Liver (tissue), 3 donors: ENCODE measurements around the gene PASK.

Source experiments
- CTCF ChIP-seq: fragments of 150-350 bp; IDR thresholded peaks from 2 replicates; pipeline ENCODE4 v1.5.1; 2017; ENCODE audit warnings: improper control_type of control experiment, low read depth, low read length; ENCODE audit not compliant: missing input control
- GABPA ChIP-seq, 2 donors: IDR thresholded peaks in 1 of 2; conservative IDR thresholded peaks in 1 of 2; 2 replicates each; pipeline ENCODE4 v1.6.1; 2016; ENCODE audit warnings: antibody characterized with exemption in 2 of 2, mild to moderate bottlenecking in 1 of 2, moderate library complexity in 1 of 2
- JUND ChIP-seq, 2 donors: IDR thresholded peaks; 2 replicates each; pipeline ENCODE4 v1.6.1; 2016; ENCODE audit warnings: antibody characterized with exemption in 2 of 2
- REST ChIP-seq: IDR thresholded peaks from 2 replicates; pipeline ENCODE4 v1.6.1; 2016; ENCODE audit warnings: antibody characterized with exemption, mild to moderate bottlenecking
- TAF1 ChIP-seq: conservative IDR thresholded peaks from 2 replicates; pipeline ENCODE4 v1.6.1; 2016; ENCODE audit warnings: antibody characterized with exemption, mild to moderate bottlenecking
- donor health status: healthy.
- donor health status: healthy.

- TF ChIP-seq REST, result no peak
- no peak for TF ChIP-seq GABPA (IDR thresholded peaks at IDR 0.05 in 1 of 2, conservative IDR thresholded peaks at IDR 0.05 in 1 of 2)
- no peak for TF ChIP-seq CTCF
- no peak for TF ChIP-seq TAF1
- TF ChIP-seq JUND (IDR thresholded peaks at IDR 0.05), result no peak
These were observed 28.5 kb upstream of the PASK start for GRCh38 chr2:241177526-241178334.
